Effector CD4-positive, alpha-beta T cell (primary cell): ENCODE data around the gene CD55.
"Not testable (repeated sequence)": the region's sequence is repeated elsewhere in the genome, so short reads cannot be mapped to it uniquely, and the experiment has no call there.

Experiments
- DNase-seq: peaks from one replicate; pipeline ENCODE4 v3.0.0-alpha.2; 2020

The CD55 gene

GRCh38 chr1:207306023-207306422 lies 15.5 kb upstream of the CD55 start:
- DNase-seq = no peak

DNA sequence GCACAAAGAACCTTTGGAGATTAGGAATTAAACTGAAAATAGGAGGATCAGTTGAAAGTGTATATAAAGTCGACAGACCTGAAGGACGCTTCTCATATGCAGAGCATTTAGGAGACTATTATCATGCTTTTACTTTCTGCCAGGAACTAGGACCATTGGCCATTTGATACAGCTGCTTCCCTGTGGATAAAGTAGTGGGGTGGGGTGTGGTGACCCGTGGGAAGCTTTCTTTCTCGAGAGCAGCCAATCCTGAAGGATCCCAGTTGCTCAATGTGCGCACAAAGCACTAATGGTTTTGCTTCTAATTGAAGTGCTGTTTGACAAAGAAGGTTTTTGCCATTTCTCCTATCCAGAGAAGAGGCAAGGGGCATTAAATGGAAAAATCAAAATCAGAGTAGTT lies 14.9 kb upstream of the CD55 start:
- DNase-seq = no peak

DNA sequence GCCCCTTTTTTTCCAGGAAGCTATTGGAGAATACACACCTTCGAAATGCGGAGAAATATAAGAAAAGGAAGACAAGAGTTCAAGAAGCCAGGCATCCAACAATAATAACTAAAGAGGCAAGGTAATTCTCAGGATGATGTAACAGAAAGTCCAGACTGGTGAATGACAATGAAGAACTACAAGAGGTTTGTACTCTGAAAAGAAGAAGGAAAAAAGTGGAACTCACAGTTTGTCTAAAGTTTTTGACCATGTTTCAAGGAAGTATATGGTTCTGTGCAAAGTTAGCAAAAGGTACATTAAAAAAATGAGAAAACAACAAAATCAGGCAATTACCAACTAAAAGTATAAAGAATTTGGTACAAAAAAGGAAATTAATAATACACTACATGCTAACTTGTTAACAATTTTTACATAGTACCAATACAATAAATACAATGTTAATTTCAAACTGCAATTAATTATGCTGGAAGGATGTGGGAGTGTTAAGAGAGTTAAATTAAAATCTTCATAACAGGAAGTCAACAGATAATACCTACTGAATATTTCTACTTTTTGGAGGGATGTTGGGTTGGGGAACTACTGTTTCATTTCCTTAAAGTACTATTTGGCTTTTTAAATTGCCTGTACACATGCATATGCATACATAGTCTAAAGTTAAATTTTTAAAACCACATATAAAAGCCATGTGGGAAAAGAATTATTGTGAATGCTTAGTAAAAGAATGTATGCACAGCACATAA lies 12.9 kb upstream of the CD55 start:
- no peak for DNase-seq

DNA sequence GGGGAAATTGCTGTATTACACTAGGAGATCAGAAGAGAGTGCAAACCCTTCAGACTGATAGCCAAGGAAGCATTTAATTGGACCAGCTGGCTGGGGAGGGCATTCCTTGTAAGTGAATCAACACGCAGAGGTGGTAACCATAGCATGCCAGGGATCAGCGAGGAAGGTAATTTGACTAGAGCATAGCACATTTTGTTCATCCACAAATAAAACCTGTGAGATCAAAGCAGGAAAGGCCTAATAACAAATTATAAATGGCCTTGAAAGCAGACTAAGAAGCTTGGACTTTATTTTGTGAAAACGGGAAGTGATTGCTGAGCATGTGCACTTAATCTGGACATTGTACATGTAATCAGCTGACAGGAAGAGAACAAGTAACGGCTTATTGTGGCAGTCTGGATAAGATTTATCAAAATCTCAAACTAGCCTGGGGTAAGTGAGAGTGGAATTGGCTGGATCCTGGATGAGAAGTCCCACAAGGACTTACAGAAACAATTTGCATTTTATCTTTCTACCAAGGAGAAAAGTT lies 11.7 kb upstream of the CD55 start:
- DNase-seq = no peak

DNA sequence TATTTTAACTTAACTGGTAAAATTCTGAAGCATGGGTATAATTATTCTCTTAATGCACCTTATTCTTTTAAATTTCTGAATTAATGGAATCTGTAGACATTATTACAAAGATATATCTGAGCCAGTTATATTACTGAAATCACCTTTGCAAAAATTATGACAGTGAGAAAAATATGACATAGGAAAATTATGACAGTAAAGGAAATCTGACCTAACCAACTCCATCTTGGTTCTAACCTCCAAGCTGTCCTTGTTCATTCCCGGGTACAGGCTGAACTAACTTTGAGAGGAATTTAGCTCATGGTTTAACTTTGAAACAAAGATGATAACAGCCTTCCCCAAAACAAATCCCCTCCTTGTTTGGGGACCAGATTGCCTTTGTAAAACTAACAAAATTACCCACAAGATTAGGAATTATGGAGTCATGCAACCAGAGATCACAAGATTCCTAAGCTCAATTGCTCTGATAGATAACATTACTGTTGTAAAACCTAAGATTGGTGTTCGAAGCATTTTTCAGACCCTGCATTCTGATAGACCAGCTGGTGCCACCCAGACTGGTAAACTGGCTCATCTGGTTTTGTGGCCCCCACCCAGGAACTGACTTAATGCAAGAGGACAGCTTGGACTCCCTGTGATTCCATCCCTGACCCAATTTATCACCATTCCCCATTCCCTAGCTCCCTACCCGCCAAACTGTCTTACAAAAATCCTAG lies 9.4 kb upstream of the CD55 start:
- DNase-seq = no peak

- DNase-seq = no peak
Observed at GRCh38 chr1:207312604-207312920, 8.9 kb upstream of the CD55 start.

DNA sequence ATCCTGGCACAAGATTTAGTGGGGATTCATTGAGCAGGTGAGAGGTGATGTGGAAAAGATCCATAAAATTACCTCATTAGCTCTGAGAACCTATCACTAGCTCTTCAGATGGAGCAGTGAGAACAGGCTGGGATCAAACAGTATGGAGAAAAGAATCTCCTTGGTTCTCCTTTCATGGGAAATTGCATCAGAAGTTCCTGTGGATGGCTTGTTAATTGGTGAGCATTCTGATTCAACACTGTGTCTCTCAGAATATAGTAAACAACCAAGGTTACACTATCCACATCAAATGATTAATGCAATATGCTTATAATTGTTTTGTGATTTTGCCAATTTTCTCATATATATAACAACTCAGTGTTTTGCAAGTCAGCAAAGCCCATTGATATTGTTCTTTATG lies 8.3 kb upstream of the CD55 start:
- no peak for DNase-seq

GRCh38 chr1:207314816-207315215 lies 6.7 kb upstream of the CD55 start:
- DNase-seq = no peak

DNA sequence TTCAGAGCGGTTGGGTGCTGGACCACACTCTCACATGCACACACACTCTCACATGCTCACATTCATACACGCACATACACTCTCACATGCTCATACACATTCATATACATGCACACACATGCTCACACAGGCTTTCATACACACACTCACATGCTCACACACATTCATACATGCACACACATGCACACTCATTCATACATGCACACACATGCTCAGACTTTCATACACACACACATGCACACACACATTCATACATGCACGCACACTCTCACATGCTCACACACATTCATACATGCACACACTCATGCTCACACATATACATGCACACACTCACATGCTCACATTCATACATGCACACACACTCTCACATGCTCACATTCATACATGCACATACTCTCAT lies 6.0 kb upstream of the CD55 start:
- DNase-seq = no peak

- no peak for DNase-seq
Observed at GRCh38 chr1:207316141-207316540, 5.3 kb upstream of the CD55 start.

- DNase-seq = no peak
Observed at GRCh38 chr1:207316622-207317391, 4.7 kb upstream of the CD55 start.

DNA sequence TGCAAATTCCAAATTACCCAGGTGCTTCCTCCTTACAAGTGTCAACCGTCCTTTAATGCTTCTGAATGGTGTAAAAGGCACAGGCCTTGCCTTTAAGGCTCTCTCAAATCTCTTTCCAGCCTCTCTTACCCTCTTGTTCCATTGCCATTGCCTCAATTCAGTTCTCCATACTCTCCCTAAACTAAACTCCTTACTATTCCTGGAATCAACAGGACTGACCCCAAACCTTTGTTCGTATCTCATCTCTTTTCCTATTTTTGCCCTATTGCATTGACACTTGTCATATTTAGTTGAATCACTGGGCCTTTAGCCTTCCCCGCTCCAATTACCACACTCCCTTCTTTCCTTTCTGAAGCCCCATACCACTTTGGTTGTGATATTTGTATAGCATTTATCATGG lies 3.9 kb upstream of the CD55 start:
- DNase-seq = no peak

- no peak for DNase-seq
Observed at GRCh38 chr1:207318072-207318619, 3.3 kb upstream of the CD55 start.

DNA sequence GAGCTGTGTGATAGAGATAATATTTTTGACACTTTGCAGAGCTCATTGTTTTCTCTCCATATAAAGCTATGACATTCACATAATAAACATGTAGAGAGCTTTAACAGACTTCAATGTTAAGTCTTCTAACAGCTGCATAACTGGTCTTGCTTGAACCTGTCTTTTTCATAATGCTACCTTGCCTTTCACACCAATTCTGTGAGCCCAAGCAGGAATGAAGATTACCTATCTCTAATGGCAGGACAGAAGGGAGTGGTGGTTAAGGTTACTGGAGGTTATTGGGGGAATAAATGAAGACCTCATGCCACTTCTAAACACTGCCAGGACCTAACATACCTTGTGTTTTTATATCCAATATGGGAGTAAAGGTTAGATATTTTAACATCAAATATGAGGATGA lies 2.3 kb upstream of the CD55 start:
- DNase-seq = no peak

DNA sequence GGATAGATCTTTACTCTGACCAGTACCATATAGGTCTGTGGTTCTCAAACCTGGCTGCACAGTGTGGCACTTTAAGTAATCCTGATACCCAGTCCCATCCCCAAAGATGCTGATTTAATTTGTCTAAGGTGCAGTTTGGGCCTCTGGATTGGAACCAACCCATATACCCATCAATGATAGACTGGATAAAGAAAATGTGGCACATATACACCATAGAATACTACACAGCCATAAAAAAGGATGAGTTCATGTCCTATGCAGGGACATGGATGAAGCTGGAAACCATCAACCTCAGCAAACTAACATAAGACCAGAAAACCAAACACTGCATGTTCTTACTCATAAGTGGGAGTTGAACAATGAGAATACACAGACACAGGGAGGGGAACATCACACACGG lies 1.4 kb upstream of the CD55 start:
- DNase-seq = not testable (repeated sequence)

DNA sequence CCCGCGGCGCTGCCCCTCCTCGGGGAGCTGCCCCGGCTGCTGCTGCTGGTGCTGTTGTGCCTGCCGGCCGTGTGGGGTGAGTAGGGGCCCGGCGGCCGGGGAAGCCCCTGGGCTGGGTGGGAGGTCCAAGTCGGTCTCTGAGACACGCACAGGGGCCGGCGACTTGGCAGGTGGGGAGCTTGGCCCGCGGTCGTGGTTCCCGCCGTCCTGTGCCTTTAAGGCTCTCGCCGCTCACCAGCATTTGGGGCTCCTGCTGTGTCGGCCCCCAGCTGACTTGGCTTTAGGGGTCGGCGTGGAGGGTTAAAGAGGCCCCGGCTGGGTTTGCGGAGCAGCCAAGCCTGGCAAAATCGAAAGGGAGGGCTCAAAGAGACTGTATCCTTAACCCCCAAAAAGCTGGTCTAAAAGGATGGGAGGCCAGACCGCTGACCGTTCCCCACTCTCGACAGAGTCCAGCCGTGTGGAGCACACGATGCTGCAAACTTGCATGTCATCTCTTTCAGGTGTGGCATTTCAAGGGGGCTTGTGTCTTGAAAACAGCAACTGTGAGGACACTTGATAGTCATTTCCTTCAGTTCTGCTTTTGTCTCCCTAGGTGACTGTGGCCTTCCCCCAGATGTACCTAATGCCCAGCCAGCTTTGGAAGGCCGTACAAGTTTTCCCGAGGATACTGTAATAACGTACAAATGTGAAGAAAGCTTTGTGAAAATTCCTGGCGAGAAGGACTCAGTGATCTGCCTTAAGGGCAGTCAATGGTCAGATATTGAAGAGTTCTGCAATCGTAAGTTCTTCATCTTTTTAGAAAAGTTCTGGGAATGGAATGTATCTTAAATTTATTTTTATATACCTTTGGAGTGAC lies 540 bp downstream of the CD55 start:
- DNase-seq = no peak

- DNase-seq = no peak
Observed at GRCh38 chr1:207323425-207324225, 2.1 kb downstream of the CD55 start.

- DNase-seq = no peak
Observed at GRCh38 chr1:207328004-207328403, 6.5 kb downstream of the CD55 start.

GRCh38 chr1:207328908-207329440 lies 7.5 kb downstream of the CD55 start:
- DNase-seq = no peak

GRCh38 chr1:207329469-207329868 lies 8.0 kb downstream of the CD55 start:
- DNase-seq = no peak

DNA sequence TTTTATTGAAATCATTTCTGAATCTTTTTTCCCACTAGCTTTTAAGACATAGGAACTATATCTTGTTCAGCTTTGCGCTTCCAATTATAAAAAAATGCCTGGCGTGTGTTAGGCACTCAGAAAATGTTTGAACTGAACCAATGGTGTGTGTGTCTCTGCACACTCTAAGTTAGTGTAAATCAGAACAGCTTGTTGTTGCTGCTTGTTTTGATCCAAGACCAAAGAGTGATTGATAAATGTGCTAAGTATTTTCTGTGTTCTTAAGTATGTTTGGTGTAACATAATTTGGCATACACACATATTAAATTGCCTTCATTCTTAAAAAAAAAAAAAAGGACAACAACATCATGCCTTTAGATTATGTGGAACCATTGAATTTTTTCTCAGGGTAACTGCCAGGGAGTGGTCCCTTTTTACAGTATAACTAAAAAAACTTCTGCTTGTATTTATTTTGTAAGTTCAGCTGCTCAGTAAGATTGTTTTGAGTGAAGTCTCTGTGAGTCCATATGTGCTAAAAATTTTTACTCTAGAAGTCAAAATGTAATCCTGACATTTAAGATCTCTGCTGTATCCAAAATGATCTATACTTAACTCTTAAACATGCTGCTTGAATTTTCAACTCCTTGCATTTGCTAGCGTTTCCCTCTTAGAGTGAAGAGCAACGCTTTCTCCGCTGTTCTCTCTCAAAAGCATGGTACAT lies 8.7 kb downstream of the CD55 start:
- DNase-seq = no peak
